Measurements from ENCODE around the gene NDUFS1. TPM values are rescaled to one million over a fixed set of nuclear protein-coding genes. Genes with fewer than 3 reads are reported as not detected.

NDUFS1 gene
- polyA plus RNA-seq, 1 of the 3 experiments (the other 2 are of a cell fraction), result 54.8 TPM

DNA sequence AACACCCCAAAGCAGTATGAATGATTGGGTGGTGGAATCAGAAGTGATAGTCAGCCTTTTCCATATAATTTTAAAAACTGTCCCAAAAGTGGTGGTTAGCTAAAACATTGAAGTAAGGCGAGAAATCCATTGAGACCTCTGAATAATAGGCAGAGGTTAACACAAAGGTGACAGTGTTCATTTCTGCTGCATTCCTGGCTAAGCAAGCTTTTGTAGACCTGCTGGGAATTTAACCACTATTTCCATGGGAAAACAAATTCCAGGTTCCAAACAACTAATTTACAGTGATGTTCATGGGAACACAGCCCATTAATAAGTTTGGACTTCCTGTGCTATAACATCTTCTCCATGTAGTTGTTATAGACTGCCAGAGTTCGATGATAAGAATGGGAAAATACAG, 66.9 kb downstream of the NDUFS1 start:
- CTCF ChIA-PET, result interaction anchor here (1.7 kb wide), 1 partner anchor 8 kb away, joined by 7 read pairs; no protein-coding TSS in a partner anchor
- Histone ChIP-seq H3K9me3 (no peaks in the 10 kb centered on the region), H3K27ac (ENCODE audit: low read depth in 2 of 2, low read length in 1 of 2) (no peak overlapping the region), H3K4me2 (no peak overlapping the region), H3K9ac (no peak overlapping the region), H3K9me2 (no peaks in the 10 kb centered on the region), H3F3A (replicated peaks; ENCODE audit: insufficient read depth) (peaks cover 4% of the 10 kb centered on the region), H3K4me1 (ENCODE audit: control insufficient read depth in 1 of 2, insufficient read depth in 2 of 2, low read depth in 1 of 2, low read length in 1 of 2) (no peaks in the 10 kb centered on the region; a peak in 1 of 4 replicates), H3K79me2 (ENCODE audit: insufficient read depth) (peaks cover 26% of the 10 kb centered on the region), H3K27me3 (ENCODE audit: insufficient read depth) (no peaks in the 10 kb centered on the region), H3K4me3 (ENCODE audit: low read depth in 2 of 2, low read length in 1 of 2) (no peak overlapping the region), H2AFZ (ENCODE audit: low read depth) (no peak overlapping the region), H3K36me3 (replicated peaks in 1 of 2; ENCODE audit: control insufficient read depth in 1 of 2, insufficient read depth in 2 of 2, low read length in 1 of 2) (no peaks in the 10 kb centered on the region), H4K20me1 (ENCODE audit: insufficient read depth) (no peaks in the 10 kb centered on the region)
- DNase-seq, result no peak
- POLR2A ChIA-PET, result no interaction called here
- 96% methylated on average over 2 of the region's 2 CpGs for WGBS (ENCODE audit: low lambda C conversion rate)
- no peak for TF ChIP-seq RFX5 (IDR thresholded peaks at IDR 0.05; ENCODE audit: low read length)
- TF ChIP-seq, protein P1, sequence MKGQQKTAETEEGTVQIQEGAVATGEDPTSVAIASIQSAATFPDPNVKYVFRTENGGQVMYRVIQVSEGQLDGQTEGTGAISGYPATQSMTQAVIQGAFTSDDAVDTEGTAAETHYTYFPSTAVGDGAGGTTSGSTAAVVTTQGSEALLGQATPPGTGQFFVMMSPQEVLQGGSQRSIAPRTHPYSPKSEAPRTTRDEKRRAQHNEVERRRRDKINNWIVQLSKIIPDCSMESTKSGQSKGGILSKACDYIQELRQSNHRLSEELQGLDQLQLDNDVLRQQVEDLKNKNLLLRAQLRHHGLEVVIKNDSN (IDR thresholded peaks at IDR 0.05; ENCODE audit: borderline replicate concordance, low read depth), result no peak
- no peak for TF ChIP-seq CHD2 (IDR thresholded peaks at IDR 0.05; ENCODE audit: low read length, partially characterized antibody)

DNA sequence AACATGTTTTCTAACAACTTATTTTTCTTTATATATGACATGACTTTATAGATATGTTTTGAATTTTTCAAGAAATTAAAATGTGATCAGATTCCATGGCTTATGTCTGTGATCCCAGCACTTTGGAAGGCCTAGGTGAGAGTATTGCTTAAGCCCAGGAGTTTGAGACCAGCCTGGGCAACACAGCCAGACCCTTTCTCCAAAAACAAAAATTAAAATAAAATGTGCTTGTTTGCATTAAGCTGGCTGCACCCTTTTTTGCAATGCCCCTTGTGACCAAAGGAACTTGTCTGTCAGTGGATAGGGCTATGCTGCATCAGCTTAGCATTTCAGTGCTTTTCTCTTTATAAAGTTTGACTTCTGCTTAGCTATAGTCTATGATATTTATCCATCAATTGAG, 71.0 kb downstream of the NDUFS1 start:
- Histone ChIP-seq H3K4me3 (ENCODE audit: low read depth in 2 of 2, low read length in 1 of 2) (no peak overlapping the region), H3K9me2 (no peaks in the 10 kb centered on the region), H3K4me2 (no peak overlapping the region), H3F3A (replicated peaks; ENCODE audit: insufficient read depth) (peaks cover 25% of the 10 kb centered on the region), H3K9me3 (no peaks in the 10 kb centered on the region), H3K36me3 (replicated peaks in 1 of 2; ENCODE audit: control insufficient read depth in 1 of 2, insufficient read depth in 2 of 2, low read length in 1 of 2) (no peaks in the 10 kb centered on the region), H2AFZ (ENCODE audit: low read depth) (no peak overlapping the region), H3K4me1 (ENCODE audit: control insufficient read depth in 1 of 2, insufficient read depth in 2 of 2, low read depth in 1 of 2, low read length in 1 of 2) (peaks cover 0 to 5% of the 10 kb centered on the region in 2 experiments; a peak in 2 of 4 replicates), H3K79me2 (ENCODE audit: insufficient read depth) (peaks cover 50% of the 10 kb centered on the region), H3K9ac (no peak overlapping the region), H3K27ac (ENCODE audit: low read depth in 2 of 2, low read length in 1 of 2) (no peak overlapping the region), H4K20me1 (ENCODE audit: insufficient read depth) (no peaks in the 10 kb centered on the region), H3K27me3 (ENCODE audit: insufficient read depth) (no peaks in the 10 kb centered on the region)
- no peak for DNase-seq
- ChIA-PET POLR2A (no interaction called here), CTCF (interaction anchor here (1.1 to 1.7 kb wide), 4 partner anchors 8 to 140 kb away, joined by 3 to 6 read pairs (median 4); no protein-coding TSS in a partner anchor)
- TF ChIP-seq FOSL2 (IDR thresholded peaks at IDR 0.05; ENCODE audit: borderline replicate concordance, low read depth), result no peak
- TF ChIP-seq EZH2phosphoT487 (IDR thresholded peaks at IDR 0.05; ENCODE audit: borderline replicate concordance, low read depth), result no peak
- TF ChIP-seq SIN3A (IDR thresholded peaks at IDR 0.05; ENCODE audit: borderline replicate concordance, low read depth, low read length), result no peak
- no peak for TF ChIP-seq GATA2 (CRISPR knock-in tag; IDR thresholded peaks at IDR 0.05)
- no peak for TF ChIP-seq RXRA (IDR thresholded peaks at IDR 0.05; ENCODE audit: borderline replicate concordance, low read depth)
- TF ChIP-seq, protein P2, sequence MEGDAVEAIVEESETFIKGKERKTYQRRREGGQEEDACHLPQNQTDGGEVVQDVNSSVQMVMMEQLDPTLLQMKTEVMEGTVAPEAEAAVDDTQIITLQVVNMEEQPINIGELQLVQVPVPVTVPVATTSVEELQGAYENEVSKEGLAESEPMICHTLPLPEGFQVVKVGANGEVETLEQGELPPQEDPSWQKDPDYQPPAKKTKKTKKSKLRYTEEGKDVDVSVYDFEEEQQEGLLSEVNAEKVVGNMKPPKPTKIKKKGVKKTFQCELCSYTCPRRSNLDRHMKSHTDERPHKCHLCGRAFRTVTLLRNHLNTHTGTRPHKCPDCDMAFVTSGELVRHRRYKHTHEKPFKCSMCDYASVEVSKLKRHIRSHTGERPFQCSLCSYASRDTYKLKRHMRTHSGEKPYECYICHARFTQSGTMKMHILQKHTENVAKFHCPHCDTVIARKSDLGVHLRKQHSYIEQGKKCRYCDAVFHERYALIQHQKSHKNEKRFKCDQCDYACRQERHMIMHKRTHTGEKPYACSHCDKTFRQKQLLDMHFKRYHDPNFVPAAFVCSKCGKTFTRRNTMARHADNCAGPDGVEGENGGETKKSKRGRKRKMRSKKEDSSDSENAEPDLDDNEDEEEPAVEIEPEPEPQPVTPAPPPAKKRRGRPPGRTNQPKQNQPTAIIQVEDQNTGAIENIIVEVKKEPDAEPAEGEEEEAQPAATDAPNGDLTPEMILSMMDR (IDR thresholded peaks at IDR 0.05), result no peak
- no peak for TF ChIP-seq RCOR1 (IDR thresholded peaks at IDR 0.05; ENCODE audit: low read length)
- no peak for TF ChIP-seq CHD2 (IDR thresholded peaks at IDR 0.05; ENCODE audit: low read length, partially characterized antibody)
- no peak for TF ChIP-seq FOXJ3 (CRISPR knock-in tag; IDR thresholded peaks at IDR 0.05)
- no peak for TF ChIP-seq RFX5 (IDR thresholded peaks at IDR 0.05; ENCODE audit: low read length)
- TF ChIP-seq, protein P3, sequence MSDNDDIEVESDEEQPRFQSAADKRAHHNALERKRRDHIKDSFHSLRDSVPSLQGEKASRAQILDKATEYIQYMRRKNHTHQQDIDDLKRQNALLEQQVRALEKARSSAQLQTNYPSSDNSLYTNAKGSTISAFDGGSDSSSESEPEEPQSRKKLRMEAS (IDR thresholded peaks at IDR 0.05; ENCODE audit: low read depth), result no peak
- no peak for TF ChIP-seq MXI1 (IDR thresholded peaks at IDR 0.05; ENCODE audit: low read depth, low read length)
- TF ChIP-seq, protein P4, sequence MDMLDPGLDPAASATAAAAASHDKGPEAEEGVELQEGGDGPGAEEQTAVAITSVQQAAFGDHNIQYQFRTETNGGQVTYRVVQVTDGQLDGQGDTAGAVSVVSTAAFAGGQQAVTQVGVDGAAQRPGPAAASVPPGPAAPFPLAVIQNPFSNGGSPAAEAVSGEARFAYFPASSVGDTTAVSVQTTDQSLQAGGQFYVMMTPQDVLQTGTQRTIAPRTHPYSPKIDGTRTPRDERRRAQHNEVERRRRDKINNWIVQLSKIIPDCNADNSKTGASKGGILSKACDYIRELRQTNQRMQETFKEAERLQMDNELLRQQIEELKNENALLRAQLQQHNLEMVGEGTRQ (IDR thresholded peaks at IDR 0.05; ENCODE audit: borderline replicate concordance, low read depth, low read length), result no peak
- TF ChIP-seq NRF1 (IDR thresholded peaks at IDR 0.05; ENCODE audit: low read depth, low read length), result no peak
- TF ChIP-seq, protein P5, sequence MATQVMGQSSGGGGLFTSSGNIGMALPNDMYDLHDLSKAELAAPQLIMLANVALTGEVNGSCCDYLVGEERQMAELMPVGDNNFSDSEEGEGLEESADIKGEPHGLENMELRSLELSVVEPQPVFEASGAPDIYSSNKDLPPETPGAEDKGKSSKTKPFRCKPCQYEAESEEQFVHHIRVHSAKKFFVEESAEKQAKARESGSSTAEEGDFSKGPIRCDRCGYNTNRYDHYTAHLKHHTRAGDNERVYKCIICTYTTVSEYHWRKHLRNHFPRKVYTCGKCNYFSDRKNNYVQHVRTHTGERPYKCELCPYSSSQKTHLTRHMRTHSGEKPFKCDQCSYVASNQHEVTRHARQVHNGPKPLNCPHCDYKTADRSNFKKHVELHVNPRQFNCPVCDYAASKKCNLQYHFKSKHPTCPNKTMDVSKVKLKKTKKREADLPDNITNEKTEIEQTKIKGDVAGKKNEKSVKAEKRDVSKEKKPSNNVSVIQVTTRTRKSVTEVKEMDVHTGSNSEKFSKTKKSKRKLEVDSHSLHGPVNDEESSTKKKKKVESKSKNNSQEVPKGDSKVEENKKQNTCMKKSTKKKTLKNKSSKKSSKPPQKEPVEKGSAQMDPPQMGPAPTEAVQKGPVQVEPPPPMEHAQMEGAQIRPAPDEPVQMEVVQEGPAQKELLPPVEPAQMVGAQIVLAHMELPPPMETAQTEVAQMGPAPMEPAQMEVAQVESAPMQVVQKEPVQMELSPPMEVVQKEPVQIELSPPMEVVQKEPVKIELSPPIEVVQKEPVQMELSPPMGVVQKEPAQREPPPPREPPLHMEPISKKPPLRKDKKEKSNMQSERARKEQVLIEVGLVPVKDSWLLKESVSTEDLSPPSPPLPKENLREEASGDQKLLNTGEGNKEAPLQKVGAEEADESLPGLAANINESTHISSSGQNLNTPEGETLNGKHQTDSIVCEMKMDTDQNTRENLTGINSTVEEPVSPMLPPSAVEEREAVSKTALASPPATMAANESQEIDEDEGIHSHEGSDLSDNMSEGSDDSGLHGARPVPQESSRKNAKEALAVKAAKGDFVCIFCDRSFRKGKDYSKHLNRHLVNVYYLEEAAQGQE (IDR thresholded peaks at IDR 0.05; ENCODE audit: low read depth, low read length), result no peak
- TF ChIP-seq ELF1 (IDR thresholded peaks at IDR 0.05), result no peak
- TF ChIP-seq TCF12 (IDR thresholded peaks at IDR 0.05), result no peak

Measured in SK-N-SH (cell line).